NB4 (cell line): ENCODE data around the gene PITPNC1.

ENCODE experiments used
- CTCF ChIP-seq: IDR thresholded peaks from one replicate; pipeline ENCODE4 v1.5.1; 2012; ENCODE audit warnings: low read depth, low read length
- MAX ChIP-seq: IDR thresholded peaks from 2 replicates; pipeline ENCODE4 v1.6.1; 2011; ENCODE audit warnings: low read depth, low read length
- MYC ChIP-seq: IDR thresholded peaks from 2 replicates; pipeline ENCODE4 v1.6.1; 2011; ENCODE audit warnings: low read depth, low read length
- POLR2A ChIP-seq: IDR thresholded peaks from 2 replicates; pipeline ENCODE4 v1.6.1; 2011; ENCODE audit warnings: mild to moderate bottlenecking; ENCODE audit not compliant: insufficient read length; ENCODE audit errors: extremely low read depth

- no peak for TF ChIP-seq POLR2A
- no peak for TF ChIP-seq CTCF
- TF ChIP-seq MAX = no peak
- no peak for TF ChIP-seq MYC
Measured at GRCh38 chr17:67657596-67657995, 280.5 kb downstream of the PITPNC1 start.
